Spleen (tissue), 11 donors: Measurements from ENCODE around the gene ITPR2. TPM values are rescaled to one million over a fixed set of nuclear protein-coding genes. Genes with fewer than 3 reads are reported as not detected.
A peak's percentile ranks its signal among the peaks of the same experiment; 100 is the strongest.
"Not testable (repeated sequence)": the region's sequence is repeated elsewhere in the genome, so short reads cannot be mapped to it uniquely, and the experiment has no call there.

ENCODE experiments used
- DNase-seq: peaks from one replicate; pipeline ENCODE4 v3.0.0-alpha.2; 2020
- H3K27ac ChIP-seq, 8 donors: fragments of 200-600 bp; sonication (generic) in 7 of 8; 1 replicate in 4 of 8; 2 replicates in 4 of 8; pipeline versions ENCODE4 v1.5.0 to v1.8.0; 2016 to 2021; ENCODE audit warnings: inconsistent platforms in 4 of 8, mild to moderate bottlenecking in 4 of 8, moderate library complexity in 1 of 8
- H3K27me3 ChIP-seq, 7 donors: fragments of 200-600 bp; sonication (generic) in 6 of 7; replicated peaks in 1 of 7; 1 replicate in 4 of 7; 2 replicates in 3 of 7; pipeline versions ENCODE4 v1.5.0 to v1.8.0; 2016 to 2021; ENCODE audit warnings: inconsistent platforms in 3 of 7, mild to moderate bottlenecking in 1 of 7
- H3K36me3 ChIP-seq, 6 donors: fragments of 200-600 bp; sonication (generic) in 5 of 6; 1 replicate in 4 of 6; 2 replicates in 2 of 6; pipeline versions ENCODE4 v1.5.0 to v1.8.0; 2016 to 2021; ENCODE audit warnings: inconsistent platforms in 2 of 6
- H3K4me1 ChIP-seq, 6 donors: fragments of 200-600 bp; sonication (generic) in 5 of 6; 1 replicate in 3 of 6; 2 replicates in 3 of 6; pipeline versions ENCODE4 v1.5.0 to v1.8.0; 2016 to 2021; ENCODE audit warnings: inconsistent platforms in 3 of 6
- H3K4me3 ChIP-seq, 8 donors: fragments of 200-600 bp; sonication (generic) in 7 of 8; 1 replicate in 4 of 8; 2 replicates in 4 of 8; pipeline versions ENCODE4 v1.5.0 to v1.8.0; 2016 to 2021; ENCODE audit warnings: inconsistent platforms in 4 of 8, mild to moderate bottlenecking in 4 of 8, moderate library complexity in 2 of 8
- H3K9me3 ChIP-seq, 8 donors: fragments of 200-600 bp; sonication (generic) in 7 of 8; 1 replicate in 4 of 8; 2 replicates in 4 of 8; pipeline versions ENCODE4 v1.5.0 to v1.8.0; 2016 to 2021; ENCODE audit warnings: inconsistent platforms in 4 of 8
- POLR2A ChIP-seq, 3 donors: fragments of 450-650 bp; IDR thresholded peaks; one replicate each; pipeline ENCODE4 v1.5.1; 2017; ENCODE audit warnings: antibody characterized with exemption in 3 of 3, mild to moderate bottlenecking in 1 of 3
- POLR2AphosphoS5 ChIP-seq, 3 donors: sonication (generic); formaldehyde crosslinking; IDR thresholded peaks; one replicate each; pipeline ENCODE4 v1.5.1; 2017; ENCODE audit warnings: antibody characterized with exemption in 3 of 3
- WGBS, 5 donors: extraction: QIAGEN DNeasy Blood & Tissue Kit in 3 of 5; methylation state at CpG; one replicate each; pipeline versions ENCODE4 v1.1.5 to v1.1.7; 2013 to 2018; 5-methylcytosine and 5-hydroxymethylcytosine counted together
- intact Hi-C: fragments of 100-400 bp; cut with DNase I; formaldehyde crosslinking; loops from one replicate; pipeline ENCODE4 v1.15.0; 2023; ENCODE audit warnings: low total_unique reads
- polyA plus RNA-seq, 3 donors: library from polyadenylated mRNA; stranded (reverse); fragments of 200-250 nt; gene quantifications; one replicate each; pipeline ENCODE4 v1.2.1, GENCODE V29; 2013
- total RNA-seq, 7 donors: library from RNA; depleted of rRNA in 3 of 7; stranded (reverse); fragments of >200 nt in 3 of 7; fragmentation: NEBNext Ultra II Directional in 4 of 7; extraction: Animal tissue kit (Norgen Biotek cat#: 25700) in 4 of 7; gene quantifications; one replicate each; pipeline versions ENCODE4 v1.1.0 to v1.2.1, GENCODE V29; 2016 to 2021
- TF ChIP-seq, protein P1 (sequence below), 11 experiments: fragments of 200-600 bp in 7 of 11; fragments of 450-650 bp in 4 of 11; sonication (generic) in 4 of 11; IDR thresholded peaks in 8 of 11; conservative IDR thresholded peaks in 3 of 11; 1 replicate in 7 of 11; 2 replicates in 4 of 11; pipeline versions ENCODE4 v1.4.0 to v1.8.0; 2016 to 2021; ENCODE audit warnings: antibody characterized with exemption in 11 of 11, inconsistent platforms in 4 of 11, mild to moderate bottlenecking in 1 of 11
- donor health status: healthy with polysubstance abuse.
- donor health status: DM: no; HTN: no; CAD: no; lungs with moderate emphysema.
- donor health status: DM: no; HTN: no; CAD: no.
- donor health status: Bipolar disorder and iron deficiency.
- donor health status: healthy.
- donor health status: DM: no; HTN: no; CAD: no.
- donor health status: DM: yes; HTN: yes; CAD: no.

Gene ITPR2
- total and polyA plus RNA-seq, 10 donors: 3.2 to 105 (median 60.4) TPM

DNA sequence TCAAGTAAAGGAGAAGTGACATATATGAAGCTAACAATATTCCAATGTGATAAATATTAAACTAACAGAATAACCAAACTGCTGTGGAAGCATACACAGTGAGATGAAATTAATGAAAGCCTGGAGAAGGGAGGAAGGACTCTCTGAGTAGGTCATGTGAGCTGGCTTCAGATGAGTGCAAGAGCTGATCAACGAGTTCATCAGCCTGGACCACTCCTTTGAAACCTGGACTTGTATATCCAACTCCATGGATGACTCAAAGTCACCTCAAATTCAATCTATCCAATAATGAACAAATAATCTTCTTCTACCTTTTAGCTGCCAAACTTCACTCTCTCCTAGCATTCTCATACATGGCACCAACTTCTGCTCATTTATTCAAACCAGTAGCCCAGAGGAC is 391.6 kb downstream of the ITPR2 start:
- no peak for DNase-seq
- intact Hi-C loops: no loop called here
- no peak overlapping the region for H3K4me3 ChIP-seq
- peaks cover 0 to 4% (median 0%) of the 10 kb centered on the region in 6 donors for H3K4me1 ChIP-seq
- no peaks in the 10 kb centered on the region for H3K9me3 ChIP-seq
- 83 to 94% (median 89%) methylated on average over 1 of the region's 1 CpG for WGBS, 5 donors
- H3K27ac ChIP-seq: no peak overlapping the region
- H3K36me3 ChIP-seq: peaks cover 0 to 59% (median 3%) of the 10 kb centered on the region in 6 donors
- no peaks in the 10 kb centered on the region for H3K27me3 ChIP-seq
- TF ChIP-seq POLR2A (IDR thresholded peaks at IDR 0.05): no peak
- TF ChIP-seq, protein P1, sequence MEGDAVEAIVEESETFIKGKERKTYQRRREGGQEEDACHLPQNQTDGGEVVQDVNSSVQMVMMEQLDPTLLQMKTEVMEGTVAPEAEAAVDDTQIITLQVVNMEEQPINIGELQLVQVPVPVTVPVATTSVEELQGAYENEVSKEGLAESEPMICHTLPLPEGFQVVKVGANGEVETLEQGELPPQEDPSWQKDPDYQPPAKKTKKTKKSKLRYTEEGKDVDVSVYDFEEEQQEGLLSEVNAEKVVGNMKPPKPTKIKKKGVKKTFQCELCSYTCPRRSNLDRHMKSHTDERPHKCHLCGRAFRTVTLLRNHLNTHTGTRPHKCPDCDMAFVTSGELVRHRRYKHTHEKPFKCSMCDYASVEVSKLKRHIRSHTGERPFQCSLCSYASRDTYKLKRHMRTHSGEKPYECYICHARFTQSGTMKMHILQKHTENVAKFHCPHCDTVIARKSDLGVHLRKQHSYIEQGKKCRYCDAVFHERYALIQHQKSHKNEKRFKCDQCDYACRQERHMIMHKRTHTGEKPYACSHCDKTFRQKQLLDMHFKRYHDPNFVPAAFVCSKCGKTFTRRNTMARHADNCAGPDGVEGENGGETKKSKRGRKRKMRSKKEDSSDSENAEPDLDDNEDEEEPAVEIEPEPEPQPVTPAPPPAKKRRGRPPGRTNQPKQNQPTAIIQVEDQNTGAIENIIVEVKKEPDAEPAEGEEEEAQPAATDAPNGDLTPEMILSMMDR (IDR thresholded peaks at IDR 0.05 in 8 of 11, conservative IDR thresholded peaks at IDR 0.05 in 3 of 11): no peak
- TF ChIP-seq POLR2AphosphoS5 (IDR thresholded peaks at IDR 0.05): no peak

DNA sequence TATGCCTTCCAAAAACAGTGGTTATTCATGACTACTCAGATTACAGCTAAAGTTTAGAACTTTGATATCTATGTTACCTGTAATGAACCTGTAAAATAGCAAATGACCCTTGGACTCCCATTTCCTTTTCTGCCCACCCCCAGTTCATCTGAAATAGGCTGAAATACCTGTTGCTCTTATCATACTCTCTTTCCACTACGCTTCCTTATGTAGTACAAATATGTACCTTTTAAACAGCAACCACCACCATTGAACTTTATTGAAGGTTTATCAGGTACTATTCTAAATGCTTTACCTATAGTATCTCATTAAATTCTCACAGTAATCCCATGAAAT is 398.0 kb downstream of the ITPR2 start:
- DNase-seq: no peak
- no peak overlapping the region for H3K27ac ChIP-seq
- no peaks in the 10 kb centered on the region for H3K4me1 ChIP-seq
- WGBS, 5 donors: 92 to 100% (median 96%) methylated on average over 1 of the region's 1 CpG
- H3K36me3 ChIP-seq: peaks cover 0 to 32% (median 0%) of the 10 kb centered on the region in 6 donors
- no peaks in the 10 kb centered on the region for H3K27me3 ChIP-seq
- intact Hi-C loops: no loop called here
- TF ChIP-seq, protein P1 (IDR thresholded peaks at IDR 0.05 in 8 of 11, conservative IDR thresholded peaks at IDR 0.05 in 3 of 11): no peak
- no peak for TF ChIP-seq POLR2A (IDR thresholded peaks at IDR 0.05)
- no peak for TF ChIP-seq POLR2AphosphoS5 (IDR thresholded peaks at IDR 0.05)
- H3K9me3 ChIP-seq: no peaks in the 10 kb centered on the region
- H3K4me3 ChIP-seq: no peak overlapping the region

DNA sequence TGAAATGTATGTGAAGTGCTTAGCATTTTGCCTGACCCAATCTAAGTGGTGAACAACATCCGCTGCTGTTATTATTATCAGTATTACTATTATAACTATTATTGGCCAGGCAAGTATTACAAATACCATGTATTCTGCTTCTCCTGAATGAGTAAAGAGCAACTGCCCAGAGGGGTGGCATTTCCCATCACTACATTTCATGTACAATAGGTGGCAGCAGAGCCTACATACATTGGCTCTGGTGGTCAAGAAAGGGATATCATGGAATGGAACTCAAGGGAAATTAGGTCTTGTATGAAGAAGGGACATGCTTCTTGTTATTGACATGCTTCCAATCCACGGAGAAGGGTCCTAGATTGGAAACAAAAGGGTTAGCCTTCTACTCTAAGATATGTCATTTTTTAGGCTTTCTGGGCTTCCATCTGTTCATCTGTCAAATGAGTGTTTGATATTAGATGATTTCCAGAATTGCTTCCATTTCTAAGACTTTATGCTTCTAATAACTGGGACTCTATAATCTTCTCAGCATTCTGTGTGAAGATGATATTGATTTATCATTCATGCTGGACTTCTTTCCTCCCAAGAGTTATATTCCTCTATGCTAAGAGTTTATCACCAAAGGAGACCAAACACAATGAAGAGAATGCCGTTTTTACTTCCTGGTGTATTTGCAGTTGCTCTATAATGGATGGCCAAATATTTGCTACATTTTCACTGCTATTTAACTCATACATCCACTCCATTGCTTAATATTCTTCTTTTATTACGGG is 398.5 kb downstream of the ITPR2 start:
- 78 to 89% (median 82%) methylated on average over 4 of the region's 4 CpGs for whole genome bisulfite sequencing, 5 donors
- Histone ChIP-seq H3K4me1 (no peaks in the 10 kb centered on the region), H3K27me3 (no peaks in the 10 kb centered on the region), H3K27ac (no peak overlapping the region), H3K36me3 (peaks cover 0 to 30% (median 0%) of the 10 kb centered on the region in 6 donors), H3K4me3 (no peak overlapping the region), H3K9me3 (no peaks in the 10 kb centered on the region)
- TF ChIP-seq POLR2A (IDR thresholded peaks at IDR 0.05): no peak
- no peak for TF ChIP-seq POLR2AphosphoS5 (IDR thresholded peaks at IDR 0.05)
- TF ChIP-seq, protein P1 (IDR thresholded peaks at IDR 0.05 in 8 of 11, conservative IDR thresholded peaks at IDR 0.05 in 3 of 11): peak; percentile 40 to 88 (median 69)
- intact Hi-C loops: no loop called here
- no peak for DNase-seq

DNA sequence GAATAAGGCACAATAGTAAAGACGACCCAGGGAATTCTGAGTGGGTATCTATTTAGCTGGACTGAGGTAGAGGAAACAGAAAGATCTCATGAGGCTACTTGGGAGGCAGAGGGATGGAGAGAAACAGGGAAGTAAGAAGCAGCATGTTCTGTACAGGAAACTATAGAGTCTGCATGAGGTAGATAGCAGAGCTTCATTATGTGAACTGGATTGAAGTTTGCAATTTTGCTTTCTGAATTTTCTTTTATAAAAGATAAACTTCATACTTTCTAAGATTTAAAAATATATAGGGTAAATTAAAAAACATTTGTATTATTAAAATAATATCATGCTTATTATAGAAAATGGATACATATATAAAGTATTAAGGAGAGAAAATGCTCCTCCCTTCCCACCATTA is 399.3 kb downstream of the ITPR2 start:
- H3K9me3 ChIP-seq, DNase-seq, H3K4me1 ChIP-seq, intact Hi-C loops, H3K4me3 ChIP-seq, H3K27me3 ChIP-seq, H3K27ac ChIP-seq: not testable (repeated sequence)
- WGBS, 5 donors: 28 to 62% (median 49%) methylated on average over 1 of the region's 1 CpG
- peaks cover 0 to 22% (median 0%) of the 10 kb centered on the region in 6 donors for H3K36me3 ChIP-seq
